Endothelial cell of umbilical vein (primary cell): Measurements from ENCODE around the gene IL1RL2.

Experiments used
- EZH2 ChIP-seq: IDR thresholded peaks from 2 replicates; pipeline ENCODE4 v1.6.1; 2012; ENCODE audit warnings: borderline replicate concordance, low read depth, mild to moderate bottlenecking, moderate library complexity, low read length, inconsistent platforms; ENCODE audit not compliant: severe bottlenecking
- FOS ChIP-seq: IDR thresholded peaks from 2 replicates; pipeline ENCODE4 v1.6.1; 2011; ENCODE audit warnings: mild to moderate bottlenecking, low read length, moderate library complexity, borderline replicate concordance; ENCODE audit not compliant: insufficient read depth
- JUN ChIP-seq: IDR thresholded peaks from 2 replicates; pipeline ENCODE4 v1.6.1; 2011; ENCODE audit warnings: borderline replicate concordance, low read depth; ENCODE audit not compliant: insufficient read length, insufficient read depth
- MYC ChIP-seq: IDR thresholded peaks from one replicate; pipeline ENCODE4 v1.6.1; 2011; ENCODE audit warnings: mild to moderate bottlenecking, low read depth, low read length
- POLR2A ChIP-seq: IDR thresholded peaks from 2 replicates; pipeline ENCODE4 v1.6.1; 2012; ENCODE audit warnings: low read depth, mild to moderate bottlenecking, control low read depth, low read length
- POLR2AphosphoS5 ChIP-seq: IDR thresholded peaks from 2 replicates; pipeline ENCODE4 v1.6.1; 2012; ENCODE audit warnings: low read depth, mild to moderate bottlenecking, control low read depth, low read length, moderate library complexity; ENCODE audit not compliant: insufficient read depth
- TF ChIP-seq, protein P1 (sequence below), 2 donors: IDR thresholded peaks; 1 replicate in 1 of 2; 2 replicates in 1 of 2; pipeline ENCODE4 v1.5.1; 2011; ENCODE audit warnings: low read length in 2 of 2, mild to moderate bottlenecking in 2 of 2, moderate library complexity in 2 of 2, control low read depth in 1 of 2, inconsistent platforms in 1 of 2, low read depth in 1 of 2; ENCODE audit not compliant: insufficient read depth in 1 of 2; ENCODE audit errors: extremely low read depth in 1 of 2
- TF ChIP-seq, protein P2 (sequence below): IDR thresholded peaks from 2 replicates; pipeline ENCODE4 v1.6.1; 2011; ENCODE audit not compliant: insufficient read depth, insufficient read length

DNA sequence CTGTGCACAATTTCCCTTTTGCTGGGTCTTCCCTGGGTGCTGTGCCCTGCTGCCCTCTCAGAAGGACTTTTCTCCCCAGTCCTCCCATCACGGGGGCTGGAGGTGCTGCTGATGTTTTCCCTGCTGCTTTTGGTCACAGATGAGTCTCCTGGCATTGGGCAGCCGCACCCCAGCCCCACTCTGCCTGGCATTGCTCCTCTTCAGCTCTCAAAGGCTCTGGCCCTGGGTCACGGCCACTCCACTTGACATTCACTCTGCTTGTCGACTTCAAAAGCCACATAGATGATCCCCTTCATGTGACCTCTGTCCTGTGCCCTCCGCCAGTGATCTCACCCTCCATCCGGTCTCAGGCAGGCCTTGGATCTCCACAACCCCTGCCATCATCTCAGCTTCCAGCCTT is 81.0 kb downstream of the IL1RL2 start:
- TF ChIP-seq, protein P1, sequence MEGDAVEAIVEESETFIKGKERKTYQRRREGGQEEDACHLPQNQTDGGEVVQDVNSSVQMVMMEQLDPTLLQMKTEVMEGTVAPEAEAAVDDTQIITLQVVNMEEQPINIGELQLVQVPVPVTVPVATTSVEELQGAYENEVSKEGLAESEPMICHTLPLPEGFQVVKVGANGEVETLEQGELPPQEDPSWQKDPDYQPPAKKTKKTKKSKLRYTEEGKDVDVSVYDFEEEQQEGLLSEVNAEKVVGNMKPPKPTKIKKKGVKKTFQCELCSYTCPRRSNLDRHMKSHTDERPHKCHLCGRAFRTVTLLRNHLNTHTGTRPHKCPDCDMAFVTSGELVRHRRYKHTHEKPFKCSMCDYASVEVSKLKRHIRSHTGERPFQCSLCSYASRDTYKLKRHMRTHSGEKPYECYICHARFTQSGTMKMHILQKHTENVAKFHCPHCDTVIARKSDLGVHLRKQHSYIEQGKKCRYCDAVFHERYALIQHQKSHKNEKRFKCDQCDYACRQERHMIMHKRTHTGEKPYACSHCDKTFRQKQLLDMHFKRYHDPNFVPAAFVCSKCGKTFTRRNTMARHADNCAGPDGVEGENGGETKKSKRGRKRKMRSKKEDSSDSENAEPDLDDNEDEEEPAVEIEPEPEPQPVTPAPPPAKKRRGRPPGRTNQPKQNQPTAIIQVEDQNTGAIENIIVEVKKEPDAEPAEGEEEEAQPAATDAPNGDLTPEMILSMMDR (IDR thresholded peaks at IDR 0.05; ENCODE audit: extremely low read depth in 1 of 2, insufficient read depth in 1 of 2, low read depth in 1 of 2, low read length in 2 of 2) = no peak
- TF ChIP-seq JUN (no peak), POLR2A (no peak), EZH2 (no peak), FOS (no peak), MYC (no peak), POLR2AphosphoS5 (no peak)
- TF ChIP-seq, protein P2, sequence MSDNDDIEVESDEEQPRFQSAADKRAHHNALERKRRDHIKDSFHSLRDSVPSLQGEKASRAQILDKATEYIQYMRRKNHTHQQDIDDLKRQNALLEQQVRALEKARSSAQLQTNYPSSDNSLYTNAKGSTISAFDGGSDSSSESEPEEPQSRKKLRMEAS = no peak
